Measurements from ENCODE around the gene WWC2. TPM values are rescaled to one million over a fixed set of nuclear protein-coding genes. Genes with fewer than 3 reads are reported as not detected.
"Not testable (repeated sequence)": the region's sequence is repeated elsewhere in the genome, so short reads cannot be mapped to it uniquely, and the experiment has no call there.

The WWC2 gene
- total and polyA plus RNA-seq, 4 experiments from 2014 or later = 2.3 to 7.6 (median 5.2) TPM

DNA sequence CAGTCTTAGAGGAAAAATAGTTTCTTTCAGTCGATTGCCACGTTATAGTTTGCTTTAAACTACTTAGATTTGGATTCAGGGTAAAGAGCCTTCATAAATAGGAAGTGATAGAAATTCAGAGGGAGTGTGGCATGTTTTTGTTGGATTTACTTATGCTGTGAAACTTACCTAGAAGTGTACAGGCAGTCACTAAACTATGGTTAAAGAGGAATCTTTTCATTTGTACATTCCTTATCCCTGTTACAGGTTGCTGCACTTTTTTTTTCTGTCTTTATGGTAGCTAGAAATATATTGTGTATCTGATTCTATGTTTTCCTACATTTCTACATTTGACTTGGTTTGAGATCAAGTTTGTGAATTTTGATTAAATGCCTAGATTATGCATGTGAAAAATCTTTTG lies 19.1 kb downstream of the WWC2 start:
- Histone ChIP-seq H3K27ac (ENCODE audit: low read depth, low read length) (no peak overlapping the region), H3K36me3 (ENCODE audit: insufficient read depth, low read length) (no peaks in the 10 kb centered on the region), H3K9me3 (ENCODE audit: control insufficient read depth in 1 of 2, low read length in 2 of 2) (no peaks in the 10 kb centered on the region), H3K27me3 (ENCODE audit: insufficient read depth, low read length) (no peaks in the 10 kb centered on the region), H3K4me3 (ENCODE audit: low read length in 2 of 2) (no peak overlapping the region), H3K4me1 (ENCODE audit: insufficient read depth, low read length) (no peaks in the 10 kb centered on the region)
- no peaks in the 10 kb centered on the region for H3K9me3 Mint-ChIP-seq
- DNase-seq = no peak
- ChIA-PET CTCF (ENCODE audit: partially characterized antibody) (no interaction called here), POLR2A (ENCODE audit: partially characterized antibody) (no interaction called here)
- no peaks in the 10 kb centered on the region for H3K36me3 Mint-ChIP-seq
- no peak overlapping the region for H3K27ac Mint-ChIP-seq
- H3K4me1 Mint-ChIP-seq = peaks cover 0 to 4% (median 3%) of the 10 kb centered on the region in 4 donors
- H3K27me3 Mint-ChIP-seq = peaks cover 0 to 6% of the 10 kb centered on the region in 2 donors
- no peak overlapping the region for H3K4me3 Mint-ChIP-seq
- intact Hi-C loops (cut with micrococcal nuclease) = no loop called here

- H3K27ac Mint-ChIP-seq = no peak overlapping the region
- H3K27ac ChIP-seq (ENCODE audit: low read depth, low read length) = no peak overlapping the region
These were observed 19.5 kb downstream of the WWC2 start for GRCh38 chr4:183118585-183118984.

DNA sequence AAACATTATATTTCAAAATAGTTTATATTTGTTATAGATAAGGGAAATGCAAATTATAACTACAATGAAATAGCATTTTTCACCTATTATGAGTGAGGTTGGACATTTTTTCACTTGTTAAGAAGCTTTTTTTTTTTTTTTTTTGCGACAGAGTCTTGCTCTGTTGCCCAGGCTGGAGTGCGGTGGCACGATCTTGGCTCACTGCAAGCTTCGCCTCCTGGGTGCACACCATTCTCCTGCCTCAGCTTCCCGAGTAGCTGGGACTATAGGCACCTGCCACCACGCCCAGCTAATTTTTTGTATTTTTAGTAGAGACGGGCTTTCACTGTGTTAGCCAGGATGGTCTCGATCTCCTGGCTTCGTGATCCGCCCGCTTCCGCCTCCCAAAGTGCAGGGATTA lies 22.6 kb downstream of the WWC2 start:
- H3K4me1 Mint-ChIP-seq; CTCF ChIA-PET (ENCODE audit: partially characterized antibody); H3K9me3 ChIP-seq (ENCODE audit: control insufficient read depth in 1 of 2, low read length in 2 of 2); H3K27me3 Mint-ChIP-seq; DNase-seq; H3K4me1 ChIP-seq (ENCODE audit: insufficient read depth, low read length); H3K9me3 Mint-ChIP-seq; H3K27me3 ChIP-seq (ENCODE audit: insufficient read depth, low read length); intact Hi-C loops (cut with micrococcal nuclease); H3K36me3 Mint-ChIP-seq; H3K27ac Mint-ChIP-seq; H3K27ac ChIP-seq (ENCODE audit: low read depth, low read length); H3K4me3 Mint-ChIP-seq; H3K4me3 ChIP-seq (ENCODE audit: low read length in 2 of 2); POLR2A ChIA-PET (ENCODE audit: partially characterized antibody); H3K36me3 ChIP-seq (ENCODE audit: insufficient read depth, low read length): not testable (repeated sequence)

More at GRCh38 chr4:183118585-183118984, 19.5 kb downstream of the WWC2 start:
- ChIA-PET POLR2A (ENCODE audit: partially characterized antibody) (no interaction called here), CTCF (ENCODE audit: partially characterized antibody) (no interaction called here)
- no peak overlapping the region for H3K4me3 ChIP-seq (ENCODE audit: low read length in 2 of 2)
- intact Hi-C loops (cut with micrococcal nuclease) = no loop called here
- H3K9me3 ChIP-seq (ENCODE audit: control insufficient read depth in 1 of 2, low read length in 2 of 2) = no peaks in the 10 kb centered on the region
- Mint-ChIP-seq H3K4me3 (no peak overlapping the region), H3K4me1 (peaks cover 0 to 4% (median 3%) of the 10 kb centered on the region in 4 donors), H3K36me3 (no peaks in the 10 kb centered on the region), H3K27me3 (peaks cover 0 to 6% of the 10 kb centered on the region in 2 donors), H3K9me3 (no peaks in the 10 kb centered on the region)
- DNase-seq = no peak
- H3K36me3 ChIP-seq (ENCODE audit: insufficient read depth, low read length) = no peaks in the 10 kb centered on the region
- H3K4me1 ChIP-seq (ENCODE audit: insufficient read depth, low read length) = no peaks in the 10 kb centered on the region
- H3K27me3 ChIP-seq (ENCODE audit: insufficient read depth, low read length) = no peaks in the 10 kb centered on the region

DNA sequence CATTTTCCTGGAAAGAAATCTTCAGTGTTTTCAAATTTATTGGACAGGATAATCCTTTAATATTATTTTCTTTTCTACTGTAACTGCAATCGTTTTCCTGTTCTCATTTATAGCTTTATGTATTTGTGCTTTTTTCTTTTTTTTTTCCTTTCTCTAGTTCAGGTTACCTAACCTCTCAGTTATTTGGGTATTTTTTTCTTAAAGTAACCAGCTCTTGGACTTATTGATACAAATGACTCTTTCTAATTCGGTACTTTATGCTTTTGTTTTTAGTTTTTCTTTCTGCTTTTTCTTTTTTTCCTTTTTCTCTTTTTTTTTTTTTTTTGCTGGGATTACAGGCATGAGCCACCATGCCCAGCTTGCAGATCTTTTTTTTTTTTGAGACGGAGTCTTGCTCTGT lies 25.2 kb downstream of the WWC2 start:
- no peaks in the 10 kb centered on the region for H3K9me3 ChIP-seq (ENCODE audit: control insufficient read depth in 1 of 2, low read length in 2 of 2)
- Mint-ChIP-seq H3K36me3 (no peaks in the 10 kb centered on the region), H3K27ac (no peak overlapping the region), H3K4me3 (no peak overlapping the region), H3K27me3 (peaks cover 0 to 2% of the 10 kb centered on the region in 2 donors), H3K9me3 (no peaks in the 10 kb centered on the region), H3K4me1 (no peaks in the 10 kb centered on the region)
- no peaks in the 10 kb centered on the region for H3K4me1 ChIP-seq (ENCODE audit: insufficient read depth, low read length)
- POLR2A ChIA-PET (ENCODE audit: partially characterized antibody) = no interaction called here
- intact Hi-C loops (cut with micrococcal nuclease) = no loop called here
- CTCF ChIA-PET (ENCODE audit: partially characterized antibody) = interaction anchor here (0.9 kb wide), 1 partner anchor 137 kb away, joined by 4 read pairs; no protein-coding TSS in a partner anchor
- H3K36me3 ChIP-seq (ENCODE audit: insufficient read depth, low read length) = no peaks in the 10 kb centered on the region
- H3K27ac ChIP-seq (ENCODE audit: low read depth, low read length) = no peak overlapping the region
- DNase-seq = no peak
- no peaks in the 10 kb centered on the region for H3K27me3 ChIP-seq (ENCODE audit: insufficient read depth, low read length)
- no peak overlapping the region for H3K4me3 ChIP-seq (ENCODE audit: low read length in 2 of 2)

GRCh38 chr4:183124865-183125264 lies 25.8 kb downstream of the WWC2 start:
- peaks cover 0 to 2% of the 10 kb centered on the region in 2 donors for H3K27me3 Mint-ChIP-seq
- H3K9me3 ChIP-seq (ENCODE audit: control insufficient read depth in 1 of 2, low read length in 2 of 2) = no peaks in the 10 kb centered on the region
- H3K36me3 ChIP-seq (ENCODE audit: insufficient read depth, low read length) = no peaks in the 10 kb centered on the region
- H3K4me1 Mint-ChIP-seq = no peaks in the 10 kb centered on the region
- H3K4me3 ChIP-seq (ENCODE audit: low read length in 2 of 2) = no peak overlapping the region
- CTCF ChIA-PET (ENCODE audit: partially characterized antibody) = no interaction called here
- intact Hi-C loops (cut with micrococcal nuclease) = no loop called here
- no peak overlapping the region for H3K4me3 Mint-ChIP-seq
- POLR2A ChIA-PET (ENCODE audit: partially characterized antibody) = no interaction called here
- no peak overlapping the region for H3K27ac ChIP-seq (ENCODE audit: low read depth, low read length)
- no peaks in the 10 kb centered on the region for H3K4me1 ChIP-seq (ENCODE audit: insufficient read depth, low read length)
- H3K27me3 ChIP-seq (ENCODE audit: insufficient read depth, low read length) = no peaks in the 10 kb centered on the region
- no peak for DNase-seq
- H3K36me3 Mint-ChIP-seq = no peaks in the 10 kb centered on the region
- H3K27ac Mint-ChIP-seq = no peak overlapping the region
- H3K9me3 Mint-ChIP-seq = no peaks in the 10 kb centered on the region

- intact Hi-C loops (cut with micrococcal nuclease) = no loop called here
- H3K4me1 ChIP-seq (ENCODE audit: insufficient read depth, low read length) = no peaks in the 10 kb centered on the region
- Mint-ChIP-seq H3K9me3 (peaks cover 0 to 1% (median 0%) of the 10 kb centered on the region in 8 donors), H3K27me3 (no peaks in the 10 kb centered on the region), H3K27ac (no peak overlapping the region), H3K4me1 (no peaks in the 10 kb centered on the region), H3K4me3 (no peak overlapping the region), H3K36me3 (no peaks in the 10 kb centered on the region)
- H3K36me3 ChIP-seq (ENCODE audit: insufficient read depth, low read length) = no peaks in the 10 kb centered on the region
- DNase-seq = no peak
- no peak overlapping the region for H3K27ac ChIP-seq (ENCODE audit: low read depth, low read length)
- CTCF ChIA-PET (ENCODE audit: partially characterized antibody) = no interaction called here
- no peak overlapping the region for H3K4me3 ChIP-seq (ENCODE audit: low read length in 2 of 2)
- H3K9me3 ChIP-seq (ENCODE audit: control insufficient read depth in 1 of 2, low read length in 2 of 2) = no peaks in the 10 kb centered on the region
- POLR2A ChIA-PET (ENCODE audit: partially characterized antibody) = no interaction called here
- no peaks in the 10 kb centered on the region for H3K27me3 ChIP-seq (ENCODE audit: insufficient read depth, low read length)
These were observed 30.1 kb downstream of the WWC2 start for GRCh38 chr4:183129125-183129524.

- Mint-ChIP-seq H3K27ac (peak overlapping the region in 1 of 7 donors; percentile 60), H3K4me1 (no peaks in the 10 kb centered on the region), H3K4me3 (no peak overlapping the region), H3K27me3 (no peaks in the 10 kb centered on the region), H3K36me3 (no peaks in the 10 kb centered on the region), H3K9me3 (peaks cover 0 to 1% (median 0%) of the 10 kb centered on the region in 8 donors)
- Histone ChIP-seq H3K36me3 (ENCODE audit: insufficient read depth, low read length) (no peaks in the 10 kb centered on the region), H3K9me3 (ENCODE audit: control insufficient read depth in 1 of 2, low read length in 2 of 2) (no peaks in the 10 kb centered on the region), H3K4me3 (ENCODE audit: low read length in 2 of 2) (no peak overlapping the region), H3K27ac (ENCODE audit: low read depth, low read length) (no peak overlapping the region), H3K4me1 (ENCODE audit: insufficient read depth, low read length) (no peaks in the 10 kb centered on the region), H3K27me3 (ENCODE audit: insufficient read depth, low read length) (no peaks in the 10 kb centered on the region)
- intact Hi-C loops (cut with micrococcal nuclease) = no loop called here
- CTCF ChIA-PET (ENCODE audit: partially characterized antibody) = interaction anchor here (0.6 kb wide), 1 partner anchor 1570 kb away, joined by 3 read pairs; no protein-coding TSS in a partner anchor
- no peak for DNase-seq
- POLR2A ChIA-PET (ENCODE audit: partially characterized antibody) = no interaction called here
These were observed 30.6 kb downstream of the WWC2 start for GRCh38 chr4:183129675-183130074.

All from CD4-positive, alpha-beta memory T cell (primary cell).